Stromal cell of bone marrow (primary cell): Measurements from ENCODE around the gene CLIP2.
"Not testable (repeated sequence)": the region's sequence is repeated elsewhere in the genome, so short reads cannot be mapped to it uniquely, and the experiment has no call there.

ENCODE experiments used
- DNase-seq: peaks from one replicate; pipeline ENCODE4 v3.0.0-alpha.2; 2012; ENCODE audit warnings: low read depth

The CLIP2 gene

GRCh38 chr7:74371381-74372341 is 82.5 kb downstream of the CLIP2 start:
- DNase-seq: no peak

- no peak for DNase-seq
Observed at GRCh38 chr7:74372511-74373111, 83.4 kb downstream of the CLIP2 start.

DNA sequence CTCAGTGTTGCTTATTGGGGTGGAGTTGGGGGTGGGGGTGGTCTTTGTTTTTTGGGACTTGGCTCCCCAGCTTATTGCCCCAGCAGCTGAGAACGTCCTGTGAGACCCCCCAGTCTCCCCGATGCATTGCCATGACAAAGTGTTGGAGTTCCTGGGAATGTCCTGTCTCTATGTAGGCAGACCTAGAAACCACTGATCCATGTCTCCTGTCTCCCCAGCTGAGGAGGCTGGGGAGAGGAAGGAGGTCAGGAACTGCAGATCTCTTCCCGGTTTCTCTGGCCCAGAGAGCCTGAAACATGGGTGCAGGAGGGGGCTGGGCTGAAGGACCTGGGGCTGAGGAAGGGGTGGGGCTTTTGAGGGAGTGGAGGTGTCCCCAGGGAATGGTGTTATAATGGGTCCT is 84.3 kb downstream of the CLIP2 start:
- no peak for DNase-seq

GRCh38 chr7:74375726-74376220 is 86.6 kb downstream of the CLIP2 start:
- DNase-seq: no peak

GRCh38 chr7:74376256-74377036 is 87.2 kb downstream of the CLIP2 start:
- DNase-seq: no peak

DNA sequence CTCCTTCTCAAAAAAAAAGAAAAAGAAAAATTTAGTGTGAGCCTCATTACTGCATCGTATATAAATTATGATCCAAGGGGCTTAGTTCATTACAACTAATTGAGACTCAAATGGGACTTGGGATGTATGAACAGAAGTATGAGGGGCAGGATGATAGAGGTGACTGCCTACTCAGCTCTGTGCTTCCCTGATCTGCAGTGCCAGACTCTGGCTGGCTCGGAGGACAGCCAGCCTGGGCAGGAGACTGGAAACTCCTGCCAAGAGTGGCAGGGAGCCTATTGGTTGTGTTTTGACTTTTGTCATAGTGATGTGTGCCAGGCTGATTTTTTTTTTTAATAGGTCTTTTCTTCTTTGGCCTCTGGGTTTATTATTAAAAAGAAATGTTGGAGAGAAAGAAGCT is 90.7 kb downstream of the CLIP2 start:
- no peak for DNase-seq

- DNase-seq: no peak
Observed at GRCh38 chr7:74380720-74381119, 91.5 kb downstream of the CLIP2 start.

DNA sequence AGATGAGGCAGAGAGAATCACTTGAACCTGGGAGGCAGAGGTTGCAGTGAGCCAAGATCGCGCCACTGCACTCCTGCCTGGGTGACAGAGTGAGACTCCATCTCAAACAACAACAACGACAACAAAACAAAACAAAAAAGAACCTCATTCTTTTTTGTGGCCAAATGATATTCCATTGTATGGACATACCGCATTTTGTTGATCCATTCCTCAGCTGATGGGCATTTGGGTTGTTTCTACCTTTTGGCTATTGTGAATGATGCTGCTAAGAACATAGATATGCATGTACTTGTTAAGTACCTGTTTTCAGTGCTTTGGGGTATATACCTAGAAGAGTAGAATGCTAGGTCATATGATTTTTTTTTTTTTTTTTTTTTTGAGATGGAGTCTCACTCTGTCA is 94.9 kb downstream of the CLIP2 start:
- DNase-seq: not testable (repeated sequence)

DNA sequence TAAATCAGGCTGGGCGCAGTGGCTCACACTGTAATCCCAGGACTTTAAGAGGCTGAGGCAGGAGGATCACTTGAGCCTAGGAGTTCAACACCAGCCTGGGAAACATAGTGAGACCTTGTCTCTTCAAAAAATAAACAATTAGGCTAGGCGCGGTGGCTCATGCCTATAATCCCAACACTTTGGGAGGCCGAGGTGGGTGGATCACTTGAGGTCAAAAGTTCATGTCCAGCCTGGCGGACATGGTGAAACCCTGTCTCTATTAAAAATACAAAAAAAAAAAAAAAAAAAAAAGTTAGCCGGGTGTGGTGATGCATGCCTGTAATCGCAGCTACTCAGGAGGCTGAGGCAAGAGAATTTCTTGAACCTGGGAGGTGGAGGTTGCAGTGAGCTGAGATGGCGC is 95.6 kb downstream of the CLIP2 start:
- DNase-seq: not testable (repeated sequence)

- DNase-seq: no peak
Observed at GRCh38 chr7:74387606-74388005, 98.4 kb downstream of the CLIP2 start.

DNA sequence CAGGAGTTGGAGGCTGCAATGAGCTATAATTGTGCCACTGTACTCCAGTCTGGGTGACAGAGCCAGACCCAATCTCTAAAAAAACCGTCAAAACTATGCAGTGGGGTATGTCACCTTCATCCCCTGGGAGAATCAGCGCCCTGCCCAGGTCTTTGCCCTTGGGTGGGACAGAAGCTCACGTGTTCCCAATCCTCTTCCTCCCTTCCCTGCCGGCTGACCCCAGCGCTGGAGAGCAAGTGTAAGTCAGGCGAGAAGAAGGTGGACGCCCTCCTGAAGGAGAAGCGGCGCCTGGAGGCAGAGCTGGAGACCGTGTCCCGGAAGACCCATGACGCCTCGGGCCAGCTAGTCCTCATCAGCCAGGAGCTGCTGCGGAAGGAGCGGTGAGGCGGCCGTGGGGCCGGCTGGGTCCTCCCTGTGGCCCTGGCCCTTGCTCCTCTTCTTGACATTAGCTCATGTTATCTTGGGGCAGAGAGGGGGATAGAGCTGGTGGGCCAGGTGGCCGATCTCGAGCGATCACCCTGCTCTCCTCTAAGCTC is 99.7 kb downstream of the CLIP2 start:
- no peak for DNase-seq

DNA sequence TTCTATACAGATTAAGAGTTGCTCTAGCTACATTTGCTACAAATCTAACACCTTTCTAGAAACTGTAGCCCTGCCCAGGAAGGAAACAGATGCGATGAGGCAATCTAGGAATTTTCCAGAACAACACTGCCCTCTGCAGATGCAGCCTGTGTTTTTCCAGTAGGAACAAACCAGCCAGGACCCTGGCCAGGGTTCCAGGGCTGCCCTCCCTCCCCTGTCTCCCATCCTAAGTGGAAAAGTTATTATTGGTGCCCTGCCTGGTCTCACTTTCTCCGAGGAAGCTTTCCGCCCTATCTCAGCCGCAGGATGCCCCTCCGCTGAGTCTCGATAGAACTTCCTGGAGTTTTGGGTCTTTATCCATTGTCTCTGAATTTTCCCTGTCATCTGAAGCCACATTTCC is 104.5 kb downstream of the CLIP2 start:
- DNase-seq: not testable (repeated sequence)

- DNase-seq: not testable (repeated sequence)
Observed at GRCh38 chr7:74394601-74395000, 105.4 kb downstream of the CLIP2 start.

- DNase-seq: no peak
Observed at GRCh38 chr7:74395745-74396311, 106.6 kb downstream of the CLIP2 start.

DNA sequence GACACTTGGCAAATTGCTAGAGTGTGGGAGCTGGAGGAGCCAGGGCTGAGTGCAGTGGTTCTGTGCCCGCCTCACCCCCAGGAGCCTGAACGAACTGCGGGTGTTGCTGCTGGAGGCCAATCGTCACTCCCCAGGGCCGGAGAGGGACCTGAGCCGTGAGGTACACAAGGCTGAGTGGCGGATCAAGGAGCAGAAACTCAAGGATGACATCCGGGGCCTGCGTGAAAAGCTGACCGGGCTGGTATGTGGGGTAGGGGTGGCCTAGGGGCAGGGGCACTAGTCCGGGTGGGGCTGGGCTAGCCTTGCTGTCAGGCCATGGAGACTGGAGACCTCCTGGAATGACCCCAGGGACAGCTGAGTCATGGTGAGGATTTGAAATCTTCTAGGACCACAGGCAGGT is 107.8 kb downstream of the CLIP2 start:
- no peak for DNase-seq

- DNase-seq: no peak
Observed at GRCh38 chr7:74398426-74398825, 109.2 kb downstream of the CLIP2 start.

DNA sequence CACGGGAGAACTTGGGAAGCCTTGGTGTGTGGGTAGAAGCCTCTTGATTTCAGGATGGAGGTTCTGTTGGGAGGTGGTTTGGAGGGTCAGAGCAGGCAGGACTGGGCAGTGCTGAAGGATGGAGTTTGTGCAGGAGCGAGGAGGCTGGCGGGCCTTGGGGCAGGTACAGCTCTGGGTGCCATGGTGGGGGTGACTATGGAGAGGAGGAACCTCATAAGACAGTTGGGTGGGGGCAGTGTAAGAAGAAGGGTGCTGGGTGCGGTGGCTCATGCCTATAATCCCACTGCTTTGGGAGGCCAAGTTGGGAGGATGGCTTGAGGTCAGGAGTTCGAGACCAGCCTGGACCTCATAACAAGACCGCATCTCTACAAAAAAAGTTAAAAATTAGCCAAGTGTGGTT is 109.8 kb downstream of the CLIP2 start:
- DNase-seq: no peak

- no peak for DNase-seq
Observed at GRCh38 chr7:74400420-74401136, 111.4 kb downstream of the CLIP2 start.

DNA sequence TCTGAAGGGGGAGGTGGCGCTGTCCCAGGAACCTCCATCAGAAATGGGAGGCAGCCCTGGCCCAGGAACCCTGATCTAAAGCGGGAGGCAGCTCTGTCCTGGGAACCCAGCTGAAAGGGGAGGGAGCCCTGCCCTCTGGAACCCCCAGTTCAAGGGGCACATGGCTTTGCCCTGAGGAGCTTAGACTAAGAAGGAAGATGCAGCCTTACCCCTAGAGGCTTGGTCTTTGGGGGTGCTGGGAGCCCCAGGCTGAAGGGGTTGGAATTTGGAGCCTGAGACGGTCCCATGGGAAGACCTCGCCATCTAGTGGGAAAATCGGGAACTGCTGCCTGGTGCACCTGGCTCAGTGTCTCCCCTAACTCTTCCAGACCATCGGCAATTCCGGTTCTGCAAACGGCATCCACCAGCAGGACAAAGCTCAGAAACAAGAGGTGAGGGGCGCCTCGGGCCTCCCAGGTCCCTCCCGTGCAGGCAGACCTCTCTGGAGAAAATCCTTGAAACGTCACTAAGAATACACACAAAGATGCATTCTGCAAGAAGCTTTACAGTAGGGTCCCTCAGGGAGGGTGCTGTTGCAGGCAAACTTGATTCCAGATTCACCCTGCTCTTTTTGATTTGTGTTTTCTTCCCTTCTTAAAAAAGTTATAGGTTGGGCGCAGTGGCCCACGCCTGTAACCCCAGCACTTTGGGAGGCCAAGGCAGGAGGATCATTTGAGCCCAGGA is 112.1 kb downstream of the CLIP2 start:
- DNase-seq: peak; percentile 19

GRCh38 chr7:74402668-74403067 is 113.5 kb downstream of the CLIP2 start:
- not testable (repeated sequence) for DNase-seq
